Muscle of leg (tissue), 11 donors: ENCODE measurements around the gene PREP. TPM values are rescaled to one million over a fixed set of nuclear protein-coding genes. Genes with fewer than 3 reads are reported as not detected.
"Not testable (repeated sequence)": the region's sequence is repeated elsewhere in the genome, so short reads cannot be mapped to it uniquely, and the experiment has no call there.

Experiments used
- DNase-seq: peaks from one replicate; pipeline ENCODE4 v3.0.0; 2013
- H3K27ac ChIP-seq: one replicate; pipeline ENCODE4 v1.5.1; 2013; ENCODE audit warnings: mild to moderate bottlenecking, low read length, control low read depth
- H3K27me3 ChIP-seq: one replicate; pipeline ENCODE4 v1.6.1; 2013; ENCODE audit warnings: low read length; ENCODE audit not compliant: control insufficient read depth, insufficient read depth
- H3K36me3 ChIP-seq: one replicate; pipeline ENCODE4 v1.6.1; 2013; ENCODE audit warnings: low read length; ENCODE audit not compliant: control insufficient read depth, insufficient read depth
- H3K4me1 ChIP-seq: one replicate; pipeline ENCODE4 v1.6.1; 2013; ENCODE audit warnings: low read length; ENCODE audit not compliant: control insufficient read depth, insufficient read depth
- H3K4me3 ChIP-seq: one replicate; pipeline ENCODE4 v1.5.1; 2013; ENCODE audit warnings: low read length, control low read depth
- H3K9me3 ChIP-seq: replicated peaks from 2 replicates; pipeline ENCODE4 v1.6.1; 2013; ENCODE audit warnings: low read depth, low read length; ENCODE audit not compliant: control insufficient read depth
- WGBS: methylation state at CpG from one replicate; pipeline ENCODE4 v1.1.5; 2013; ENCODE audit warnings: missing lambda C conversion rate; ENCODE audit not compliant: insufficient coverage; 5-methylcytosine and 5-hydroxymethylcytosine counted together
- polyA plus RNA-seq, 8 donors: library from polyadenylated mRNA; unstranded; fragments of 120-200 nt; gene quantifications; one replicate each; pipeline versions ENCODE4 v1.2.1 to v1.2.3, GENCODE V29; 2013; ENCODE audit warnings: inconsistent platforms in 1 of 8, low replicate concordance in 1 of 8; ENCODE audit not compliant: insufficient read length in 8 of 8, insufficient read depth in 1 of 8
- total RNA-seq: library from RNA; stranded (reverse); fragments of 120-200 nt; gene quantifications from one replicate; pipeline ENCODE4 v1.2.4, GENCODE V29; 2013

The PREP gene
- total and polyA plus RNA-seq, 9 donors: 19.8 to 39.9 (median 34.0) TPM

DNA sequence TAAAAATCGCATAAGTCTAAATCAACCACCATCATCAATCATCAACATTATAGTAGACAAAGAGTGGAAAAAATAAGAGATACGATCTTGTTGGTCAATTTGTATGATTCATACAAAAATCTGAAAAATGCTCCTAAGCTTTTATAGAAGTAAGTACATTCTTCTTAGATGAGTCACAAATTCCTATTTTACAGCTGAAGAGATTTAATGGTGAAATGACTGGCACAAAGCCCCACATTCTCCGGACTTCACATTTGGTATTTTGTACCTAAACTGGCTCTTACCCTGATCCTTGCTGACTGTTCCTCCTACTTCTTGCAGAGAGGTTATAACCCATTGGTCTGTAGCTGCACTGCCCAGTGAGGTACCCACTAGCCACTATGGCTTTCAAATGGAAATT, 29.9 kb upstream of the PREP start:
- Histone ChIP-seq H3K4me1 (no peaks in the 10 kb centered on the region), H3K36me3 (no peaks in the 10 kb centered on the region), H3K4me3 (no peak overlapping the region), H3K27ac (no peak overlapping the region), H3K27me3 (no peaks in the 10 kb centered on the region), H3K9me3 (no peaks in the 10 kb centered on the region)
- no CpG with 5 or more reads among the region's 3 CpGs for WGBS
- DNase-seq: no peak

DNA sequence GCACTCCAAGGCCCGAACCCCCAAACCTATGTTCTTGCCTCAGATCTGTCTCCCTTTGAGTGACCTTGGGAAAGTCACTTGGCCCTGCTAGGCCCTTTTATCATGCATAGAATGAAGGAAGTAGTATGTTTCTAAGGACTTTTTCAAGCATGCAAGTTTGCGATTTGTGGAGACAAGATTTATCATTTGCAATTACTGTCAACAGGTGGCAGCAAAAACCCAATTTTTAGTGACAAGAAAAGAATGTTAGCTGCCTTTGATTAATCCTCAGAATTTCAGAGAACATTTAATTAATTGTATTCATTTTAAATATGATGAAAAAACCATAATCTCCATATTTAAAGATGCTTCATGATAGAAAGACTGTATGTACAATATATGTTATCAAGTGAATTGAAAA, 28.3 kb upstream of the PREP start:
- Histone ChIP-seq H3K9me3 (no peaks in the 10 kb centered on the region), H3K36me3 (no peaks in the 10 kb centered on the region), H3K4me3 (no peak overlapping the region), H3K4me1 (no peaks in the 10 kb centered on the region), H3K27me3 (no peaks in the 10 kb centered on the region), H3K27ac (no peak overlapping the region)
- 20% methylated on average over 1 of the region's 2 CpGs for WGBS
- DNase-seq: peak; percentile 58

DNA sequence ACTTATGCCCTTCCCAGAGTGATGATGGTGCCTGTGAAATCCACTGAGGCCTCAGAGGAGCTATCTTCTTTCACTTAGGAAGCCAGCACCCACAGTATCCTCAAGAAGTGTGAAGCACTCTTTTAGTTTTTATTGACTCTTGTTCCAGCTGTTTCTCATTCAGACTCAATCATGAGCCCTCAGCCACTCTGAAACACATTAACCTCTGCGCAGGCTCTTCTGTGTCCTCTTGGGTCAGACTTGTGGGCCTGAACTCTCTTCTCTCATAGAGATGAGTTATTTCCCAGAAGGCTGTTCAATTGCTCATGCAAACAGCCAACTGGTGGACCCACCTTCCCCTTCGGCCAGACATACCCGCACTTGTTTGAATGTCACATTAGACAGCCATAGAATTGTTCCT, 27.8 kb upstream of the PREP start:
- Histone ChIP-seq H3K4me1 (no peaks in the 10 kb centered on the region), H3K36me3 (no peaks in the 10 kb centered on the region), H3K4me3 (no peak overlapping the region), H3K27me3 (no peaks in the 10 kb centered on the region), H3K9me3 (no peaks in the 10 kb centered on the region), H3K27ac (no peak overlapping the region)
- WGBS: 40% methylated on average over 1 of the region's 3 CpGs
- DNase-seq: no peak

DNA sequence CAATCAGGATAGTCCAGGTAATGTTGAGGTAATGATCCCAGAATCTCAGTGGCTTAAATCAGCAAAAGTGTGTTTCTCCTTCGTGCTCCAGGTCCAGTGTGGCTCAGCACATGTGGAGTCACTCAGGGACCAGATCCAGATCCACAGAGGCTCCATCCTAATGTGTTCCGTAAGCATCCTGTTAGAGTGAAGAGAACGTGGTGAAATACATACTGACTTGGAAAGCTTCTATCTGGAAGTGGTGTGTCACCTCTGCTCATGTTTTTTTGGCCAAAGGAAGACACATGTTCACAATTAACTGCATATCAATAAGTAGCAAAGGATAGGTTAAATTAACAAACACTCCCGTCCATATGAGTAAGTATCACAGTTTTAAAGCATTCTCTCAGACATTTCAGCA, 26.8 kb upstream of the PREP start:
- no peaks in the 10 kb centered on the region for H3K36me3 ChIP-seq
- H3K27me3 ChIP-seq: no peaks in the 10 kb centered on the region
- 17% methylated on average over 1 of the region's 4 CpGs for WGBS
- DNase-seq: no peak
- H3K27ac ChIP-seq: no peak overlapping the region
- no peaks in the 10 kb centered on the region for H3K4me1 ChIP-seq
- no peak overlapping the region for H3K4me3 ChIP-seq
- H3K9me3 ChIP-seq: no peaks in the 10 kb centered on the region

DNA sequence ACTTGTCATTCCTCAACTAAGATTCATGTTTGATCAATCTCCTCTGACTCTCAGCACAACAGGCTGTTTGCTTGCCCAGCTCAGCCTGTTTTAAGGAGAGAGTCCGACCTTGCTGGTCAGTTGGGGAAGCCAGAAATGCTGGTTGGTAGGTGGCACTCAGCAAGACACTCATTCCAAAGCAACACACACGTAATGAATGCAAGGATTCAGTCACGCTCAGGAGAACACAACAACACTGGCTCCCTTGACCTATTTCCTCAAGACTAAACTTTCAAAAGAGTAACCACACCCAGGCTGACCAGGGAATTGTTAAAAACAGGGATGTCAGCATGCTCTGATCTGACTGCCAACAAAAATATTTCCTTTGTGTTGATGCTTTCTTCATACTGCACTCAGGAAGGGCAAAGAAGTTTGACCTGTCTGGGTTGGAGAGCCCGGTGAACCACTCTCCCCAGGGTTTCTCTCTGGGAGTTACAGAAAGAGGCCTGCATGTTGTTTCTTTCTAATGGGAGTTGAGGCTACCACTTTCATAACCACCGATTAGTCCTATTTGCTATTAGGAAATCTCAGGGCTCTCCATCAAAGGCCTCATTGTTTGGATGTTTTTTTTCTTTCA, 25.6 kb upstream of the PREP start:
- H3K27me3 ChIP-seq: no peaks in the 10 kb centered on the region
- WGBS: 10% methylated on average over 2 of the region's 5 CpGs
- no peak for DNase-seq

DNA sequence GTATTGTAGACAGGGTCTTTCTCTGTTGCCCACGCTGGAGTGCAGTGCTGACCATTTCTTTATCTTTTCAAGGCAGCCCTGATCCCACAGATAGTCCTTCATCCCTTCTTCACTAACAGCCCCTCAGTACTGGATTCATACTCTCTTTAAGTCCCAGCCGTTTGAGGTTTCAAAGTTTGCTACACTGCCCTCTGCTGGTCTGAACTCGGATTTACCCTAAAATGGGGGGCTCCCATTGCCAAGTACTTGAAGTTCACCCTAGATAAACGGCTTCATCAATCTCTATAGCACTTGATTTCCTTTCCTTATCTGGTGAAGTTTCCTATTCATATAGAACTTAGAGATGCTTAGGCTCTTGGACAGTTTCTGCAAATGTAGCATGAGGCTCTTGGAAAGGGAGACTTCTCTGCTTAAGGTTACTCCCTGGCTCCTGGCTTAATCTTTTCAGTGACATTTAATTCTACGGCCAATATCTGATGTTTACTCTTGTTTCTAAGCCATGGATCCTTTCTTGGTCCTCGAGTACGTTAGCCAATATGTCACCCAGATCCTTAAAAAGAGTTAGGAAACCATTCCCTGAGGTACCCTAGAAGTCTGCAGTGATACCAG, 21.4 kb upstream of the PREP start:
- H3K27me3 ChIP-seq: no peaks in the 10 kb centered on the region
- H3K4me3 ChIP-seq: no peak overlapping the region
- no peaks in the 10 kb centered on the region for H3K36me3 ChIP-seq
- no peaks in the 10 kb centered on the region for H3K4me1 ChIP-seq
- no peak overlapping the region for H3K27ac ChIP-seq
- peak; percentile 58 for DNase-seq
- WGBS: 42% methylated on average over 4 of the region's 7 CpGs
- H3K9me3 ChIP-seq: no peaks in the 10 kb centered on the region

More for the DNA sequence above, 25.6 kb upstream of the PREP start:
- H3K27ac ChIP-seq: no peak overlapping the region
- no peaks in the 10 kb centered on the region for H3K9me3 ChIP-seq
- H3K4me3 ChIP-seq: no peak overlapping the region
- H3K36me3 ChIP-seq: no peaks in the 10 kb centered on the region
- H3K4me1 ChIP-seq: no peaks in the 10 kb centered on the region

DNA sequence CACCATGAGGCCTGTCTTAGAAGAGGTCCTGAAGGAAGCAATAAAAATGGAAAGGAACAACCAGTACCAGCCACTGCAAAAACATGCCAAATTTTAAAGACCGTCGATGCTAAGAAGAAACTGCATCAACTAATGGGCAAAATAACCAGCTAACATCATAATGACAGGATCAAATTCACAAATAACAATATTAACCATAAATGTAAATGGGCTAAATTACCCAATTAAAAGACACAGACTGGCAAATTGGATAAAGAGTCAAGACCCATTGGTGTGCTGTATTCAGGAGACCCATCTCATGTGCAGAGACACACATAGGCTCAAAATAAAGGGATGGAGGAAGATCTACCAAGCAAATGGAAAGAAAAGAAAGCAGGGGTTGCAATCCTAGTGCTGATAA, 14.1 kb upstream of the PREP start:
- not testable (repeated sequence) for H3K4me1 ChIP-seq, H3K27ac ChIP-seq, H3K9me3 ChIP-seq, H3K27me3 ChIP-seq, H3K36me3 ChIP-seq, DNase-seq, H3K4me3 ChIP-seq
- no CpG with 5 or more reads among the region's 2 CpGs for WGBS

DNA sequence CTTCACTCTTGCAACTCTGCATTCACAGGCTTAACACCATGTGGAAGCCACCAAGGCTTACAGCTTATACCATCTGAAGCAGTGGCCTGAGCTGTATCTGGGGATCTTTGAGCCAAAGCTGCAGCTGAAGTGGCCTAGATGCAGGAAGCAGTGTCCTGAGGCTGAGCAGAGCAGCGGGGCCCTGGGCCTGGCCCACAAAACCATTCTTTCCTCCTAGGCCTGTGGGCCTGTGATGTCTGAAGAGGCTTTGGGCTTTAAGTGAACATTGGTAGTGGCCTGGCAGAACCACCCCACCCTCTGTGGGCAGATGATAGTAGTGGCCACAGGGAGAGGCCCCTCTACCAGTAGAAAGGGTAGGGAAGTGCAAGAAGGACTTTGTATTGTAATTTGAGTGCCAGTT, 6.9 kb upstream of the PREP start:
- no peaks in the 10 kb centered on the region for H3K36me3 ChIP-seq
- no peaks in the 10 kb centered on the region for H3K4me1 ChIP-seq
- H3K9me3 ChIP-seq: peaks cover under 1% of the 10 kb centered on the region
- H3K27me3 ChIP-seq: no peaks in the 10 kb centered on the region
- DNase-seq: no peak
- H3K27ac ChIP-seq: no peak overlapping the region
- H3K4me3 ChIP-seq: no peak overlapping the region
- WGBS: no CpG with 5 or more reads among the region's 1 CpG

DNA sequence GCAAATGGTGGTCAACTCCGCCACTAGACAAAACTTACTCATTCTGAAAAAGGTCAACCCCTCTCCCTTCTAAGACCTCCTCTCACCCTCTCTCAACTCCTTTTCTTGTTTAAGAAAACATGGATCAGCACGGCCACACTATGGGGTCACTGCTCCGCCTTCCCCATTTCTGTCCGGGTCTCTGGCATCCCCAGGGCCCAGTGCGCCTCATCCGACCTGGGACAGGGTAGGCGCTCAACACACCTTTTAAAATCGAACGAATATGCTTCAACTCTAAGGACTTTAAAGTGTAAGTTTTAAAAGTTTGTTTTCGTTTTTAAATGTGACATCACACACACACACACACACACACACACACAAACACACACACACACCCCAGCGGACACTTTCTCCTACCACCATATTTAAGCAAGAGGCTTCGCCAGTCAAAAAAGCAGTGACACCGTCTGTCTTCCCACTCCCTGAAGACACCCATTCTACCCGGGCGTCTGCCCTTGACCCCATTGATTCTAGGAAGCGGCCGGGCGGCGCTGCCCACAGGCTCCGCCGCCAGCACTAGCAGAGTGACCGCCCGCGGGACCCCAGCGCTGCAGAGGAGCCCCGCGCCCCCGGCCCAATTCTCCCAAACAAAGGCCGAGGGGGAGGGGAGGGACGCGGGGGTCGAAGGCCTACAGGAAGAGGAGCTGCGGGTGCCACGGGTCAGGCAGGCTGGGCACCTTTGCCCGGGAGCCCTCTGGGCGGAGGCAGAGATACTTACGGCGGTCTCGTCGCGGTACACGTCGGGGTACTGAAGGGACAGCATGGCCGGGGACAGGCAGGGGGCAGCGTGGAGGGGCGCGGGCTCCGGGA, 568 bp downstream of the PREP start:
- DNase-seq: peak; percentile 56
- WGBS: under 1% methylated on average over 39 of the region's 48 CpGs
- H3K27me3 ChIP-seq: no peaks in the 10 kb centered on the region

DNA sequence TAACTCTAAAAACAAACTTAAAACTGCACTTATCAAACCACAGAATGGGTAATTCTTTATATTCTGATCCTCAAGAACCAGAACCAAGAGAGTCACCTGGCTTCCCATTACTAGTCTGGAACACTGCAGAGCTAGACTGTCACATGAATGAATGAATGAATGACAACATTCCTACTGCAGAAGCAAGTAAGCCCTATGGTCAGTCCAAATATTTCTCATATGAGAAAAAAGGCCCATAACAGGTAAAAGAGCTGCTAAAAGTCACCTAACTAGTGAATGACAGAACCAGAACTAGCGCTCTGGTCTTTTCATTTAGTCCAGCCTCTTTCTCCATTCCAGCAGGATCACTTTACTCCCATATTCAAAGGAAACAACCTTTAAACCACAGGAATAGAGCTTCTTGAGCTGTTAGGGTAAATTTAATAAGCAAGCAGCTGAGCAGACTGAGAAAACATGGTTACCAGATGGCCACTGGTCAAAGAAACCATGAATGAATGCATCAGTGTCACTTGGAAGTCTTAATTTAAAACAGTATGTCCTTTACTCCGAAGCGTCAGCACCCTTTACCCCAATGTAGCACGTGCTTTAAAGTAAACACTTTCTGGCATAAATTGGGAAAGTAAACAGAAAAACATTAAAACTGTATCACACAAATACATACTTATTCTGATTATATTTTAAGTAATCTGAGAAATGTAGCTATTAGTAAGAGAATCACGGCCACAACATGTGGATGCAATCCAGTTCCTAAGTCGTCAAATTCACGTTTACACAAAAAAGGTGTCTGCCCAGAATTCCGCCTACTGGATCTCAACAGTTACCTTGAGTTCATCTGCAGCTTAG, 1.4 kb downstream of the PREP start:
- H3K27ac ChIP-seq: no peak overlapping the region
- WGBS: 12% methylated on average over 4 of the region's 8 CpGs
- H3K4me1 ChIP-seq: peaks cover 21% of the 10 kb centered on the region
- H3K36me3 ChIP-seq: peaks cover 3% of the 10 kb centered on the region
- H3K9me3 ChIP-seq: no peaks in the 10 kb centered on the region
- H3K4me3 ChIP-seq: peak overlapping the region; percentile 93
- no peaks in the 10 kb centered on the region for H3K27me3 ChIP-seq
- DNase-seq: no peak

More for the DNA sequence above, 568 bp downstream of the PREP start:
- H3K36me3 ChIP-seq: no peaks in the 10 kb centered on the region
- peak overlapping the region; percentile 87 for H3K27ac ChIP-seq
- peaks cover 21% of the 10 kb centered on the region for H3K4me1 ChIP-seq
- H3K4me3 ChIP-seq: peak overlapping the region; percentile 93
- no peaks in the 10 kb centered on the region for H3K9me3 ChIP-seq
